ENCODE measurements around the gene SLC26A8. TPM values are rescaled to one million over a fixed set of nuclear protein-coding genes. Genes with fewer than 3 reads are reported as not detected.

The SLC26A8 gene
- total RNA-seq, 1 donor from 2014 or later: not detected

- Histone ChIP-seq H3K36me3 (peaks cover 21% of the 10 kb centered on the region), H3K4me1 (peaks cover 33% of the 10 kb centered on the region), H3K4me3 (no peak overlapping the region), H3K27me3 (ENCODE audit: low read depth) (no peaks in the 10 kb centered on the region), H3K9me3 (replicated peaks) (no peaks in the 10 kb centered on the region), H3K27ac (replicated peaks) (no peak overlapping the region)
- intact Hi-C loops (cut with micrococcal nuclease): no loop called here
- TF ChIP-seq CTCF (IDR thresholded peaks at IDR 0.05; ENCODE audit: borderline replicate concordance): no peak
- DNase-seq: no peak
Measured at GRCh38 chr6:36061236-36061635, 36.8 kb upstream of the SLC26A8 start.

- Histone ChIP-seq H3K4me3 (no peak overlapping the region), H3K27me3 (ENCODE audit: low read depth) (no peaks in the 10 kb centered on the region), H3K9me3 (replicated peaks) (no peaks in the 10 kb centered on the region), H3K36me3 (peaks cover 37% of the 10 kb centered on the region), H3K27ac (replicated peaks) (no peak overlapping the region), H3K4me1 (peaks cover 48% of the 10 kb centered on the region)
- no peak for TF ChIP-seq CTCF (IDR thresholded peaks at IDR 0.05; ENCODE audit: borderline replicate concordance)
- DNase-seq: no peak
- intact Hi-C loops (cut with micrococcal nuclease): no loop called here
Measured at GRCh38 chr6:36056178-36056577, 31.7 kb upstream of the SLC26A8 start.

- DNase-seq: no peak
- Histone ChIP-seq H3K27ac (replicated peaks) (no peak overlapping the region), H3K4me3 (no peak overlapping the region), H3K4me1 (peaks cover 60% of the 10 kb centered on the region), H3K36me3 (peaks cover 27% of the 10 kb centered on the region), H3K27me3 (ENCODE audit: low read depth) (no peaks in the 10 kb centered on the region), H3K9me3 (replicated peaks) (no peaks in the 10 kb centered on the region)
- no peak for TF ChIP-seq CTCF (IDR thresholded peaks at IDR 0.05; ENCODE audit: borderline replicate concordance)
- intact Hi-C loops (cut with micrococcal nuclease): no loop called here
Measured at GRCh38 chr6:36054956-36055355, 30.5 kb upstream of the SLC26A8 start.

- no peaks in the 10 kb centered on the region for H3K27me3 ChIP-seq (ENCODE audit: low read depth)
- peaks cover 22% of the 10 kb centered on the region for H3K36me3 ChIP-seq
- no peak for TF ChIP-seq CTCF (IDR thresholded peaks at IDR 0.05; ENCODE audit: borderline replicate concordance)
- H3K27ac ChIP-seq (replicated peaks): no peak overlapping the region
- H3K4me3 ChIP-seq: no peak overlapping the region
- H3K4me1 ChIP-seq: peaks cover 66% of the 10 kb centered on the region
- no peak for DNase-seq
- intact Hi-C loops (cut with micrococcal nuclease): no loop called here
- H3K9me3 ChIP-seq (replicated peaks): no peaks in the 10 kb centered on the region
Measured at GRCh38 chr6:36054415-36054814, 30.0 kb upstream of the SLC26A8 start.

- intact Hi-C loops (cut with micrococcal nuclease): no loop called here
- Histone ChIP-seq H3K9me3 (replicated peaks) (no peaks in the 10 kb centered on the region), H3K27me3 (ENCODE audit: low read depth) (no peaks in the 10 kb centered on the region), H3K4me1 (peaks cover 71% of the 10 kb centered on the region), H3K4me3 (no peak overlapping the region), H3K27ac (replicated peaks) (no peak overlapping the region), H3K36me3 (peaks cover 20% of the 10 kb centered on the region)
- no peak for DNase-seq
- no peak for TF ChIP-seq CTCF (IDR thresholded peaks at IDR 0.05; ENCODE audit: borderline replicate concordance)
Measured at GRCh38 chr6:36053878-36054277, 29.4 kb upstream of the SLC26A8 start.

GRCh38 chr6:36052097-36052496 lies 27.7 kb upstream of the SLC26A8 start:
- Histone ChIP-seq H3K27me3 (ENCODE audit: low read depth) (no peaks in the 10 kb centered on the region), H3K4me1 (peaks cover 80% of the 10 kb centered on the region), H3K4me3 (no peak overlapping the region), H3K36me3 (peaks cover 20% of the 10 kb centered on the region), H3K9me3 (replicated peaks) (no peaks in the 10 kb centered on the region), H3K27ac (replicated peaks) (no peak overlapping the region)
- intact Hi-C loops (cut with micrococcal nuclease): no loop called here
- no peak for TF ChIP-seq CTCF (IDR thresholded peaks at IDR 0.05; ENCODE audit: borderline replicate concordance)
- no peak for DNase-seq
